Jurkat, Clone E6-1 (cell line): ENCODE measurements around the gene ZNF19.

Experiments
- DNase-seq: peaks from one replicate; pipeline ENCODE4 v3.0.0-alpha.2; 2011; ENCODE audit warnings: low read depth, low spot score
- H3K4me3 ChIP-seq: 2 replicates; pipeline ENCODE4 v1.5.1; 2011; ENCODE audit warnings: mild to moderate bottlenecking, low read length, control low read depth, moderate library complexity

Gene ZNF19

DNA sequence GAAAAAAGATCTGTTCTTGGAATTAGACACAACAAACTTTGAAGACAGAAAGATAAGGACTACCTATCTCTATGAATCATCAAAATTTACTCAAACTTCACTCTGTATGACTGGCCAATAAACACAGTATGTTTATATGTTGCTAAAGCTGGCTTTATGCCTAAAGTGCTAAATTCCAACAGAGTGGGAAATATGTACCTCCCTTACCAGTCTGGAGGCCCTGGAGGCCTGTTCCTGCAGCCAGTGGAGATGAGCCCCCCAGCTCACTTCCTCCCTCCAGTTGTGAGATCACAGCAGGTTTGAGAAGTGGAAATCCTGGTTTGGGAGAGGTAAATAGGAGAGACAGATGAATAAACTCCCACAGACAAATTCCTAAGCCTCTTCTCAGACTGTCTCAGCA lies 36.1 kb downstream of the ZNF19 start:
- no peak overlapping the region for H3K4me3 ChIP-seq

DNA sequence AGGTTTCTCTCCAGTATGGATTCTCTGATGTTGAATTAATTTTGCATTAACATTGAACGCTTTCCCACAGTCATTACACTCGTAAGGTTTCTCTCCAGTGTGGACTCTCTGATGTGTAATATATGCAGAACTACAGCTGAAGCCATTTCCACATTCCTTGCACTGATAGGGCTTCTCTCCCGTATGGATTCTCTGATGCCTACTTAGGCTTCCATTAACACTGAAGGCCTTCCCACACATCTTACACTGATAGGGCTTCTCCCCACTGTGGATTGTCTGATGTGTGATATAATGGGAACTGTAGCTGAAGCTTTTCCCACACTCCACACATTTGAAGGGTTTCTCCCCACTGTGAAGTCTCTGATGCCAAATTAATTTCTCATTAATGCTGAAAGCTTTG lies 40.1 kb downstream of the ZNF19 start:
- no peak for DNase-seq
- no peak overlapping the region for H3K4me3 ChIP-seq

More for the DNA sequence above, 36.1 kb downstream of the ZNF19 start:
- no peak for DNase-seq

DNA sequence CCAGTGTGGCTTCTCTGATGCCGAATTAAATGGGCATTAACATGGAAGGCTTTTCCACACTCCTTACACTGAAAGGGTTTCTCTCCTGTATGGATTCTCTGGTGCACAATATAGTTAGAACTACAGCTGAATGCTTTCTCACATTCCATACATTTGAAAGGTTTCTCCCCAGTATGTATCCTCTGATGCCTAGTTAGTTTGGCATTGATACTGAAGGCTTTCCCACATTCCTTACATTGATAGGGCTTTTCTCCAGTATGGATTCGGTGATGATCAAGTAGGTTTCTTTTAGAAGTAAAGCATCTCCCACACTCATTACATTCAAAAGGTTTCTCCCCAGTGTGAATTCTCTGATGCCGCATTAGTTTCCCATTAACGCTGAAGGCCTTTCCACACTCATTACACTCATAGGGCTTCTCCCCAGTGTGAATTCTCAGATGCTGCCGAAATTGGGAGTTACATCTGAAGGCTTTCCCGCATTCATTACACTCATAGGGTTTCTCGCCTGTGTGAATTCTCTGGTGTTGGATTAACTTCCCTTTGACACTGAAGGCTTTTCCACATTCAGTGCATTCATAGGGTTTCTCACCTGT lies 40.8 kb downstream of the ZNF19 start:
- no peak overlapping the region for H3K4me3 ChIP-seq
- DNase-seq, result no peak

DNA sequence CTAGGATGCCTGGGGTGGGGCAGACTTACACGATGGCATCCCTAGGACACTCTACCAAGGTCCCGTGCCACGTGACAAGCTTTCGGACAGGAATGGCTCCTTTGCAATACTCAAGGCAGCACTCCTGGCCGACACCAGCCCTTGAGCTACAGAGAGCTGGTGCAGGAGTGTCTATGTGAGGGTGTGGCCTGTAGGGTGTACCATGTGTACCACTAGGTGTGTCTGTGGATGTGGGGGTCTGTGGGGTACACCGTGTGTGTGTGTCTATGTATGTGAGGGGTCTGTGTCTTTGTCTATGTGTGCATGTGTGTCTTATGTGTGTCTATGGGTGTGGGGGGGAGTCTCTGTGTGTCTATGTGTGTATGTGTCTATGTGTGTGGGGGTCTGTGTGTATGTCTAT lies 45.4 kb downstream of the ZNF19 start:
- DNase-seq, result no peak
- no peak overlapping the region for H3K4me3 ChIP-seq

DNA sequence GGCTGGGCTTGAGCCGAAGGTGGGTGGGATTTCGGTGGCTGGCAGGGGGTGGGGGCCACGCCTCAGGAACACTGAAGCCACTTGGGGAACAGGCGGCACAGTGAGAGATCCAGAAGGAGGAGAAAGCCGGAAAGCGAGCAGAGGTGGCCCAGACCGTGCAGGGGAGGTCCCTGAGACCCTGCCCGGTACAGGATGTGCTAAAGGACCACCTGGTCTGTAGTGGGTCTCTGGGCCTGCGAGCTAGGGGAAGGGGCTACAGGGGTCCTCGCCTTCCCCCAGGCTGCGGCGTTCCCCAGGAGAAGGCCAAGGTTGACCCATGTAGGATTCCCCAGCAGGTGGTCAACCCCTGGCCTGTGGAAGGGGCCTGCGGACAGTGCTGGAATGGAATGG lies 47.1 kb downstream of the ZNF19 start, which contains the start of gene TLE7:
TSS of gene TLE7 (minus strand) at position 4 of the 390 bp plus-strand sequence. CDS start 8,730 bp downstream, outside the sequence.
- no peak within 1 kb of the TSS for H3K4me3 ChIP-seq
- no peak for DNase-seq

DNA sequence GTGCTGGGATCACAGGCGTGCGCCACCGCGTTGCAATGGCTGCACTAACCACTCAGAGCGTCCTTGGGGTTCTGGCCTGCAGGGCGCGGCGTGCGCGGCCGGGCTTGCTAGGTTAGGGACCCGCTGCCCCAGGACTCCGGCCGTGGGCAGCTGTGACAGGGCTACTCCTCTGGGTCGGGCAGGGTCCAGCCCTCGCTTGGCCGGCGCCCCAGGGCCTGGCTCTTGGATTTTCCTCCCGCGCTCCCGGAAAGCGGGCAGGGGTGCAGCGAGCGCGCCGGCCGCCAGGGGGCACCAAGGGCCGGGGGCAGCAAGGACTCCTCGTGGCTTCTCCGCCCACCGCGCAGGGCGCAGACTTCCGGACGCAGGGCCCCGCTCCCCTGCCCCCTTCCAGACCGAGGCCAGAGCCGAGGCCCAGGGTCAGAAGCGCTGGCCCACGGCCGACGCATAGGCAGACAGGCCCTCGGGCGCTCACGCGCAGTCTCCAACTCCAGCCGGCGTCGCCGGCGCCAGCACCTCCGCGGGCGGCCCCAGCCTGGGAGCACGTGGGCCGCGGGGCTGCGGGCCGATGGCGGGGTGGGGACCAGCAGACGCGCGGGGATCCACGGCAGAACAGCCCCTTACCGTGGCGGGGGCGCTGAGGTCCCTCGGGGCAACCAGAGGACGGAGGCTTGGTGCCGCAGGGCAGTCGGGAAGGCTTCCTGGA lies 47.6 kb downstream of the ZNF19 start:
- no peak for DNase-seq
- H3K4me3 ChIP-seq, result no peak overlapping the region

DNA sequence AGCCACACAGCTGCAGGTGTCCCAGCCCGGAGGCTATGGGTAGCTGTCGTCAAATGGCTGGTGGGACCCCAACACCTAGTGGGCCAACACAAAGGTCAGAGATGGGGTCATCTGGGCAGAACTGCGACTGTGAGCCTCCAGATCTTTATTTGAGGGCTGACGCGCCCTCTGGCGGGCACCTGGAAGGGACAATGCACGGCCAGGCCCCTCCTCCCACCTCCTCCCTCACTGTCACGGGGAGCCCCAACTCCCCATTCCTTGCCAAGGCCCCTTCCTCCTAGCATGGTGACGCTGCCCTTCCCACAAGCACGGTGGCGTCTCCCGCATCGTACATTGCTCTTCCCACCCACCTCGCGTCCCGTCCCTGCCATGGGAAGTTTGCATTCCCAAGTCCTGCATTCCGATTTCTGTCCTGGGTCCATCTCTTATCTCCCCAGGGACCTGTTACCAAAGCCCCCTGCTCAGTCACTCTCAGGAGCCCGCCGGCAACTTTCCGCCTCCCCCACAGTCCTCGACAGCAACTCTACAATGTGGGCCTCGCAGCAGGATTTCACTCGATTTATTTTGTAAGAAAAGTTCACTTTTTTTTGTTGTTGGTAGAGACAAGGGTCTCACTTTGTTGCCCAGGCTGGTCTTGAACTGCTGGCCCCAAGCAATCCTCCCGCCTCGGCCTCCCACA lies 48.3 kb downstream of the ZNF19 start:
- no peak overlapping the region for H3K4me3 ChIP-seq
- DNase-seq, result no peak

DNA sequence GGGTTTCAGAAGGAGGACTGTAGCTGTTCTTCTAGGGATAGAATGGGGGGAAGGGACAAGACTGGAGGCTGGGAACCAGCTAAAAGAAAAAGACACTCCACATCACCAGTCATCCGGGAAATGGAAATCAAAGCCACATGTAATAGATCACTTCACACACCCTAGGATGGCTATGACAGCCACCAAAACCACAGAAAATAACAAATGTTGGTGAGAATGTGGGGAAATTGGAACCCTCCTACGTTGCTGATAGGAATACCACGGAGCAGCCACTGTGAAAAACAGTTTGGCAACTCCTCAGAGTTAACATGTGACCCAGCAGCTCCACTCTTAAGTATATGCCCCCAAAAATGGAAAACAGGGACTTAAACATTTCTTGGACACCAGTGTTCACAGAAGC lies 49.6 kb downstream of the ZNF19 start:
- H3K4me3 ChIP-seq, result no peak overlapping the region
- no peak for DNase-seq

DNA sequence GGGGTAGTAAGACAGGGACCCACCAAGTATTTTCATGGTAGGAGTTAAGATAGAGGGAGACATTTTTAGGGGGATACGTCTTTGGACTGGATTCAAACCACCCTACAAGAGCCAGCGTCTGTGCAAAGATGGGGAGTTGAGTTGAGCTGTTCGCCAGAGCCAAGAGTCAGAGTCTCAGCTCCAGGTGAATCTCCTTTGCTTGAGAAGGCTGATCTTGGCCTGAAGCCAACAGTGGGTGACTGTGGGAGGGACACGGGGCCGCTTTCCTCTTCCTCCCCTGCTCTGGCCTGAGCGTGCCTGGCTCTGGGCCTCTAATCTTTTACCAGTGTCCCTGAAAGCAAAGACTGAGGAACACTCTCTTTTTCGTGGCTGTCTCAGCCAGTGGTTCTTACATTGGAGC lies 52.7 kb downstream of the ZNF19 start:
- no peak for DNase-seq
- no peak overlapping the region for H3K4me3 ChIP-seq

DNA sequence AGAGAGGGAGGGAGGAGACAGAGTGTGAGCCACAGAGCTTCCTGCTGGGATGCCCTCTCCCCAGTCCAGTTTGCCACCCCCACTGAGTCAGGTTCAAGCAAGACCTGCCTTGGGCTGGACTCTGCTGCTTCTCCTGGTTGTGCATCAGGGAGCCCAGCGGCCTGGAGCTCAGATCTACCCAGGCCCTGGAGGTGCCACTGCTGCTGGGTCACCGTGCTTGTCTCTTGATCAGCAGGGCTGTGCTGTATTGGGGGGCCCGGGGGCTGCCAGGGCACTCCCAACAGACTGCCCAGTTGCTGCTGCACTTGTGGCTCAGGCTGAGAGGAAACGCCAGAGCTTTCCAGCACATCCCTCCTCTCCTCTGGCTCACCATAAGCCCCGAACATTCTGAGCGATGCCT lies 56.2 kb downstream of the ZNF19 start:
- no peak overlapping the region for H3K4me3 ChIP-seq
- no peak for DNase-seq

DNA sequence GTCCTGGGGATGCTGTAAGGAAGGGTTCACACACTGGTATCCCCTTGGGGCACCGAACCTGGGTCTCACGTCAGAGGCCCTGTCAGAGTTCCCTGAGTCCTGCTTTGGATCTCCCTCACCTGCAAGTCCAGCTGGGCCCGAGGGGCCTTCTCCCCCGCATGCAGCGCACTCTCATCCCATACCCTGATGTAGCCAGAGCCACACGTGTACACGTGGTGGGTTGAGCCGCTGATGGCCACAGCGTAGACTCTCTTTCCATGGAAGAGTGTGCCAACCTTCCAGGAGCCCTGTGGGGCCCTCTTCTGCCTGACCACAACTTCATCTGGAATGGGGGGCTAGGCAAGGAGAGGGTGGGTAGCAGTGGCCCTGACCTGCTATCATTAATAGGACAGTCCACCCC lies 57.1 kb downstream of the ZNF19 start:
- H3K4me3 ChIP-seq, result no peak overlapping the region
- DNase-seq, result no peak

DNA sequence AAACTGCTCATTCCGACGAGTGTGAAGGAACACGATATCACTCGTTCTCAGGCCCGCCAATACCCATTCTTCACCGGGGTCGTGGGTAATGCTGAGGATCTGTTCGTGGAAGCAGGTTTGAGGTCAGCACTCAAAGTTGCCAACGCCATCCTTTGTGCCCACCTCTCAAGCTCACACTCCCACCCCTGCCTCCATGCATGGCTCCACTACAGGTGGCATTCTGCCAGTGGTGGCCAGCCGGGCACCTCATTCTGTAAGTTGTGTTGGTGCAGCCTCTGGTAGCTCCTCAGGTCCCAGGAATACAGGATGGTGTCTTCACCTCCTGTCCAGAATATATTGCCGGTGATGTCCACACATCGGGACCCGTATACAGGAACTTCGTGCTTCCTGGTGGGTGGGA lies 57.9 kb downstream of the ZNF19 start:
- no peak for DNase-seq
- no peak overlapping the region for H3K4me3 ChIP-seq

DNA sequence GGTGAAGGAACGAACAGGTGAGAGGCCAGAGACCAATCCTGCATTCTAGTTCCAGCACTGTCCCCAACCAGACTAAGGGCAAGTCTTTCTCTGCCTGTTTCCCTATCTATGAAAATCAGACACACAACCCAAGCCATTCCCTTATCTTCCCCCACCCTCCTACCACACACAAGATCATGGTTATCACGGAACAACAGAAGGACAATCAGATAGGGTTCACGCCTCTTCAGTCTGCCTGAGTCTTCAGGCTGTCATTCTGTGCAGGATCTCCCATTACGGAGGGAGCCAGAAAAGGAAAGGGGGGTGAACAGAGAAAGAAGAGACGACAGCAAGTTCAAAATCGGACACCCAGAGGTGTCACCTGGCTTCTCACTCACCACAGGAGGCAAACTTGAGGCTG lies 58.4 kb downstream of the ZNF19 start:
- no peak overlapping the region for H3K4me3 ChIP-seq
- no peak for DNase-seq

DNA sequence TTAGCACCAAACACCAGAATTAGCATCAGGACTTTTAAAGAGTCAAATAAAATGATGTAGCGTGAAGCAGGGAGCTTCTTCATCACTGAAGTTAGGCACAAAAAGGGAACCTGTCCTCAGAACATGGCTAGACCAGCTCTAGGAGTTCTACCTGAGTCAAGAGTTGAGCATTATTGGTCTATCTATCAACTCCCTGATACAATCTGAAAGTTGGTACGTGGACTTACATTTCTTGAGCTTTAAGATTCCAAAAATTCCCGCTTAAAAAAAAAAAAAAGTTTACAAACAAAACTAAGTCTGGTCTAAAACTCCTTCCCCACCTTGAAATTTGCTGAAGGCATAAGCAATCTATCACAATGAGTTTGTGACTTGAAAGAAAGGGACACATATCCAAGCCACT lies 59.5 kb downstream of the ZNF19 start:
- no peak overlapping the region for H3K4me3 ChIP-seq
- no peak for DNase-seq

DNA sequence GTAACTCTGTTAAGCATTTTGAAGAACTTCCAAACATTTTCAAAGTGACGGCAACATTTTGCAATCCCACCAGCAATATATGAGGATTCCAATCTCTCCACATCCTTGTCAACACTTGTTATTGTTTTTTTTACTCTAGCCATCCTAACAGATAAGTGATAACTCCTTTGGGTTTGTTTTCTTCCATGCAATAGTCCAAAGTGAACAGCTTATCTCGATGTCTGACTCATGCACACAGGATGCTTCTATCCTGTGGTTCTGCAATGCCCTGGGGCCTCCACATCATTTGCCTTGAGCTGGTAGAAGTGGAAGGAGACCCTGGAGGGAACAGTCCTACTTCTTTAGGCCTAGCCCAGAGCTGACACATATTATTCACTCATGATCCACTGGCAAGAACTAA lies 60.2 kb downstream of the ZNF19 start:
- no peak overlapping the region for H3K4me3 ChIP-seq
- no peak for DNase-seq

DNA sequence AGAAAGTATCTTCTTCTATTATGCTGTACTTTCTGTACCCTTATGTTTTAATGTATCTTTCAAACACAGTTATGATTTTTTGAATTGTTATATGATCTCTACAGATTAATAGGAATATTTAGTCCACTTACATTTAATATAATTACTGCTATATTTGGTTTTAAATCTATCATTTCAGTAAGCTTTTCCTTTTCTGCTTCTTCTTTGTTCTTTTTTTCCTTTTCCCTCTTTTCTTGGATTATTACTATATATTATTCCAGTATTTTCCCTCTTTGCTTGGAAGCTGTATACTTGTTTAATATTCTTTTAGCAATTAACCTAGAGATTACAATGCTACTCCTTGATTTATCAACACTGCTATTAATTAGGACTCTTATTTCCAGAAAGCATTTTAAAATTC lies 60.7 kb downstream of the ZNF19 start:
- no peak for DNase-seq
- no peak overlapping the region for H3K4me3 ChIP-seq

DNA sequence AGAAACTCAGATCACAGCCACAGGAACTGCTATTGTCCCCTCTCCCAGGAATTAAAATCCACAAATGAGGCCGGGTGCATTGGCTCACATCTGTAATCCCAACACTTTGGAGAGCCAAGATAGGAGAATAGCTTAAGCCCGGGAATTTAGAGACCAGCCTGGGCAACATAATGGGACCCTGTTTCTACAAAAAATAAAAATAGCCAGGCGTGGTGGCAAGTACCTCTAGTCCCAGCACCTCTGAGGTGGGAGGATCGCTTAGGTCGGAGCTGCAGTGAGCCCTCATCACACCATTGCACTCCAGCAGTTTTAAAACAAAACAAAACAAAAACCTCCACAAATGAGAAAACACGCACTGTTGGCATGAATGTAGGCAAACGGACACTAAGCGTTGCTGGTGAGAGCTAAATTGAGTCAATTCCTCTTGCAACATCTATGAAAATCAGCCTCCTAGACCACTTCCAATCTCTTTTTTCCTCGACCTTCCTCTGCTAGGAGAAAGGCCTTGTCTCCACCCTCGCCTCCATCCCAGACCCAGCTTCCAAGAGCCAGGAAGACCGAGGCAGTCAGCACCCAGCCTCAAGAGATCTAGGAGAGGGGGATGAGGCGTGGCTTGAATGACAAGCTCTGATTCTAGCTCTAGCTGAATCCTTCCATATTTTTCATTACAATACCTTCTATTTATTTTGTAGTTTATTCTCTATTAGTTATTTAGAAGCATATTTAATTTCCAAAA lies 62.1 kb downstream of the ZNF19 start:
- no peak overlapping the region for H3K4me3 ChIP-seq
- no peak for DNase-seq

DNA sequence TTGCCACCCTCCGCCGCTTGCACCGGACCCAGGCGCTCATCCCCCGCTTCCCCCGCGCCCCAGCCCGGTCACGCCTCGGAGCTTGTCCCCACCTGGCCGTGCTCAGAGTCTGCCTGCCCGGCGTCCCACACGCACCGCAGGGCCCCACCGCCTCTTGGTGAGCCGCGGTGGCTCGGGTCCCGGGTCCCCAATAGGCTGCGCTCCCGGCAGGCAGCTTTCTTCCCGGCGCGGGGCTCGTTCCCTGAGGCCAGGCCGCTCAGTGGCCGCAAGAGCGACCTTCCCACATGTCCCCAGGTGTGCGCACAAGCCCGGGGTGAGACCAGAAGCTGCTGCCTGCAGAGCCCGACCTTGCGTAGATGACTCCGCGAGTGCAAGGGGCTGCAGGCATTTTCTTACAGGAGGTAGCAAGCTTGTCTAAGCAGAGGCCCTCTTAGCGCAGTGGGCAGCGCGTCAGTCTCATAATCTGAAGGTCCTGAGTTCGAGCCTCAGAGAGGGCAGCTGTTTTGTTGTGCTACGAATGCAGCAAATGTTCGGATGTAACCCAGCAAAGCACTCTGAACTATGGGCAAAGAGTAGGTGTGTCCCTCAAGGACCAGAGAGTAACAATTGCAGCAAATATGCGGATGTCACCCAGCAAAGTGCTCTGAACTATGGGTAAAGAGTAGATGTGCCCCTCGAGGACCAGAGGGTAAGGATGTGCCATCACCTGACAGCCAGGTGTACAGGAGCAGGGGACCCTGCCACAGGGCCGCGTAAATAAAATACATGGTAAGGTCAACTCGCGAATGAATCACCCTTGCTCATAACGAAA lies 62.9 kb downstream of the ZNF19 start:
- DNase-seq, result no peak
- no peak overlapping the region for H3K4me3 ChIP-seq

DNA sequence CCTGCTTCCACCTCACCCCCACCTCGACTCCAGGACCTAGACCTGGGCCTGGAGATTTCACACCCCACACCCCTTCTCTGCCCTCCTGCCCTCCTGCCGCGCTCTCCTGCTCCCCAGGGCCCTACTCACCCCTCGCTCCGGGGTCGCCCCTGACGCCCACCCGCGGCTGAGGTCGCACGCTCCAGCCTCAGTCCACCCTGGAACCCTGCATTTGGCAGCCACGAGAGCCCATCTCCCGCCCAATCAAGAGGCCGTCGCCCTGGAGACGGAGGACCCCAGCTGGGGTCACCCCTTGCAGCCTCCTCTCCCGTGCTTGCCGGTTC lies 63.4 kb downstream of the ZNF19 start:
- H3K4me3 ChIP-seq, result no peak overlapping the region
- DNase-seq, result no peak
